ENCODE results near the gene VAT1L. TPM values are rescaled to one million over a fixed set of nuclear protein-coding genes. Genes with fewer than 3 reads are reported as not detected.
"Not testable (repeated sequence)": the region's sequence is repeated elsewhere in the genome, so short reads cannot be mapped to it uniquely, and the experiment has no call there.

The VAT1L gene
- polyA plus RNA-seq, 1 donor = 4.7 TPM

DNA sequence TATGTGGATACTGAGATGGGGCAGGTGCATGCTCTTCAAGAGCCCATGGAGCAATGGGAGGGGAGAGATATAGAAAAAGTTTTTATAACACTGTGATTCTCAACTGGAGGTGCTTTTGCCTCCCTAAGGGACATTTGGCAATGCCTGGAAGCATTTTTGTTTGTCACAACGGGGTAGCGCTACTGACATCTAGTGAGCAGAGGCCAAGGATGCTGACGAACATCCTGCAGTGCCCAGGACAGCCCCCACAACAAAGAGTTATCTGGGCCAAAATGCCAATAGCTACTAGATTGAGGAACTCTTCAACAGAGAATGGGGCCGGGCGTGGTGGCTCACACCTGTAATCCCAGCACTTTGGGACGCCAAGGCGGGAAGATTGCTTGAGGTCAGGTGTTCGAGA lies 166.8 kb downstream of the VAT1L start:
- DNase-seq = no peak

DNA sequence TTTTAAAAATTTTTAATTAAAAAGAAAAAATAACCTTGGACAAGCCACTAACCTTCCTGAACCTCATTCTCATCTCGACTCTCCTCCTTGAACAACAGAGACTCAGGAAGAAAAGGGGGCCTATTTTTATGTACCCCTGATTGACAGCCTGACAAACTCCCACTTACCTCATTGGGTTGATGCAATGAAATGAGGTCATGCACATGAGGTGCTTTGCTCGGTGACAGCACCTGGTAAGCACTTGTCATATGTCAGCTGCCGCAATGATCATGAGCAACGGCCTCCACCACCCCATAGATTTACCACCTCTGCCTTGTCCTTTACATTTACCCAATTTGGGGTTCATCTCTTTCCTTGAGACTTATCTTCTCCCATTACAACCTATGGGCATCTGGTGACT lies 167.9 kb downstream of the VAT1L start:
- no peak for DNase-seq

DNA sequence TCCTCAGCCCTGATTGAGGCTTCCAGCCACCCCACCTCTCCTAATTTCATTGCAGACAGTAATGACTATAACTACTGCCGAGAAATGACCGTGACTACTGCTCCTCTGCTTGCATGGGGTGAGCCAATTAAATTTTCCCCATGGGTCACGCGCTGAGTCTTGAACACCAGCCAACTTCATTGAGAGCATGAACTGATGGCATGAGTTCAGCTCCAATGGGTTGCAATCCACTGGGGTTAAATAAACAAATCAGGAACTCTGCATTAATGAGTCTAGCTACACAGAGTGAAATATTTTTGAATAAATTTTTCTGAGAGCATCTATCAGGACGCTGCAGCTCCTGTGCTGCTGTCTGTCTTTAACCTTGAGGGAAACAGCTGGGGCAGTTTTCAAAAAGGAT lies 172.4 kb downstream of the VAT1L start:
- no peak for DNase-seq

DNA sequence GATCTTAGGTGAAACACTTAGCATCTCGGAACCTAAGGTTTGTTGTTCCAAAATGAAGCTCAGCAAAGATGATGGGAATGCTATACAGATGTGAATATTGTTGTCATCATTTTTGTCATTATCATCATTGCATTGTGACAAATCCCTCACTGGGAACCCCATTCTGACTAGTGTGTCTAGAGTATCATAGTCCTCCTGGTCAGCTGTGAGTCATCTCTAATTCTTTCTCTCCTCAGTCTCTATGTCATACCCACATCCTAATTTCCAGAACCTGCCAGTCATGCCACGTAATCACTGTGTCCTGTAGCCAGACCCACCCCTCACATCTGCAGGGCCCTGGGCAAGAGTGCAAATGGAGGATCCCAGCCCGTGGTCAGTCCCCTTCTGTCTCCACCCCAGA lies 173.4 kb downstream of the VAT1L start:
- no peak for DNase-seq

DNA sequence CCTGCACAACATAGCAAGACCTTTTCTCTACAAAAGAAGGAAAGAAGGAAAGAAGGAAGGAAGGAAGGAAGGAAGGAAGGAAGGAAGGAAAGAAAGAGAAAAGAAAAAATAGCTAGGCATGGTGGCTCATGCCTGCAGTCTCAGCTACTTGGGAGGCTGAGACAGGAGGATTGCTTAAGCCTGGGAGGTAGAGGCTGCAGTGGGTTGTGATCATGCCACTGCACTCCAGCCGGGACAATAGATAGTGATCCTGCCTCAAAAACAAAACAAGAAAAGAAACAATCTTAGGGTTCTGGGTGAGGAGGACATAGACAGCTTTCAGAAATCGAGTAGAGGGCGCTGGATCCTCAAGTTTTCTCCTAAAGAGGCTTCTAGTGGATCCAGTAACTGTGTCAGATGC lies 174.3 kb downstream of the VAT1L start:
- no peak for DNase-seq

DNA sequence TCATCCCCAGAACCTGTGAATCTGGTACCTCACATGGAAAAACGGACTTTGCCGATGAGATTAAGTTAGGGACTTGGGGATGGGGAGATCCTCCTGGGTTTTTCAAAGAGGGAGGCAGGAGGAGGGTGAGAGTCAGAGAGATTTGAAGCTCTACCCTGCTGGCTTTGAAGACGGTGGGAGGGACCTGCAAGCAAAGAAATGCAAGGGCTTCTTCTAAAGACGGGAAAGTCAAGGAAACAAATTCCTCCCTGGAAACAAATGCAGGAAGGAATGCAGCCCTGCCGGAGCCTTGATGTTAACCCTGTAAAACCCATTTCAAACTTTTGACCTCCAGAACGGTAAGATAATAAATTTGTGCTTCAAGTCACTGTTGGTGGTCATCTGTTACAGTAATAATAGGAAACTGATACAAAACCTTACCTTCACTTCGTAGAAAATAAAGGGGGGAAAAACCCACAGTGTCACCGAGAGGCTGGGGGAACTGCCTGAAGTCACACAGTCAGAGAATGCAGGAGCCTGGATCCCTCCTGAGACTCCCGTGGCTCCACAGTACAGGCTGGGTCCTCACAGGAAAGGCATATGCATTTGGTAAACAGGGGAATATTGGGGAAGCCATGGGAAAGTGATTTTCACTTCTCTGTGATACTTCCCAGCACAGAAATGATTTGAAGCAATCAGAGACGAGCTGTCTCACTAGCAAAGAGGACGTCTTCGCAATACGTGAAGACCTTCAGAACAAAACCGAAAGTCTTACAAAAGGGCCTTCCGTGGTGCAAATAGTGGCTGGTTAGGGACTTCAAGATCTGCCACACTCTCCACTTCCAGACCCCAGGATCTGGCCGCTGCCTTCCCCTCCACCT lies 175.1 kb downstream of the VAT1L start:
- no peak for DNase-seq

DNA sequence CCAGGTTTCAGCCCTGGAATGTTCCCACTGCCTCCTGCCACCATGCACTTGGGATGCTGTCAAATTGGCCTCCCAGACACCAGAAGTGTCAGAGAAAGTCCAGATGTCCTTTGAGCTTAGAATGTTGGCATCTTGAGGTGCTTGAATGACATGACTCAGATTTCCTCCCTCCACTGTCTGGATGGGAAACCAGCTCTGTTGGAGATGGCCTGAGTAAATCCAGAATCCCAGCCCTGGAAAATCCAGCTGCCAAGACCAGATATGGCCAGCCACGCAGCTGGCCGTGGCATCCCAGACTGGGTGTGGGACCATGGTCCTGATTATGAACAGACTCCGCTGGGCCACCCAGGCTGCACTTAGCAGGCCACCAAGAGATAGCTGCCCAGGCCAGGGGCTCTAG lies 177.0 kb downstream of the VAT1L start:
- DNase-seq = no peak

DNA sequence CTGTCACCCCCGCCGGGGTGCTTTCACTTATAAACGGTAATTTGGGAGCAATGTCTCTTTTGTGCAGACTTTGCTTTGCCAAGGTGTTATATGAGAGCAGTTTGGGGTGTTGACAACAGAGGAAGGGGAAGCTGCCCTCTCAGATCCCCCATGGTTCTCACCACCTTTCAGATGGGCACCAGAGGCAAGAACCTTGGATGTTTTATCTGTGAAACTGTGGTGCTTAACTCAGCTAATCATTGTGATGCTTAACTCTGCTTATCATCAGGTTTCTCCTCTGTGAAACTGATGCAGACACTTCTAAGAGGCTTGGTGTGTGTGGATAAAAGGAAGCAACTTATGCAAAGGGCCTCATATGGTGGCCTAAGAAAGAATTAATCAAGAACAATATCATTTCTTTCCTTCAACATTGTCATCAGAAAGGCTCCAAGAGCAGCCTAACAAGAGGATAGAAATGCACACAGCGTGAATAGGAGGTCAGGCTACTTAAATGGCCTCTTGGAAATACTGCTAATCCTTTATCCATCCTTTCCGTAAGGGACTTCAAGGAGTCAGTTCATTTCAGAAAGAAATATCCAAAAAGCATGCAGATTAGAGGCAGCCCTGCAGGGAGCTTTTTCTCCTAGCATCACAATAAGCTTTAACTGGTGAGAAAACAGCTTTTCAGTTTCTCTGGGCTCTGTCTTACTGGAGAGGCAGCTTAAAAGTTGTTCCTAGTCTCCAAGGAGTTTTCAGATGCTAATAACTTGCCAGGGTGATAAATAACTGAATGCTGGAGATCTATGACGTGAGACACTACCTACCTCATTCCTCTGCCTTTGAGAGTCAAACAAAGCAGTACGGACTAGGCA lies 178.9 kb downstream of the VAT1L start:
- DNase-seq = no peak

DNA sequence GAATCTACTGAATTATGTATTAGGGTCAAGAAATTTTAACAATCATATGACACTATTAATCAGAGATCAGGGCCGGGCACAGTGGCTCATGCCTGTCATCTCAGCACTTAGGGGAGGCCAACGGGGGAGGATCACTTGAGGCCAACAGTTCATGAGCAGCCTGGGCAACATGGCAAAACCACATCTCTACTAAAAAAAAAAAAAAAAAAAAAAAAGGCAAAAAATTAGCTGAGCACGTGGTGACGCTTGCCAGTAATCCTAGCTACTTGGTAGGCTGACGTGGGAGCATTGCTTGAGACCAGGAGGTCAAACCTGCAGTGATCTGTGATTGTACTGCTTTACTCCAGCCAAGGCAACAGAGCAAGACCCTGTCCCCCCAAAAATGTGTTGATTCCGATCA lies 181.5 kb downstream of the VAT1L start:
- no peak for DNase-seq

DNA sequence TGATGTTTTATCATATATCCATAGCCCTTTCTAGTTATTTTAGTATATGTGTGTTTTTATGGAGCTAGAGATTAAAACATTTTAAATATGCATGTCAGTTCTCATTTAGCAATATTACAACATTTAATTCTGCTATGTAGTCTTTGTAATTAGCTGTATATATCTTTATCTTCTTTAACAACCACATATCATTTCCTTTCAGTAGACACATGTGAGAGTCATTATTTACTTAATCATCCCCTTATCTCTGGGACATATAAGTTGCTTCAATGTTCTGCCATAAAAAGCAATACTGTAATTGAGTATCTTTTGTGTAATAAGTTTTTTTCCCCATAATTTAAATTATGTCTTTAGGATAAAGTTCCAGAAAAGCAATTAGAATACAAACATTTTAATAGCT lies 182.0 kb downstream of the VAT1L start:
- DNase-seq = no peak

DNA sequence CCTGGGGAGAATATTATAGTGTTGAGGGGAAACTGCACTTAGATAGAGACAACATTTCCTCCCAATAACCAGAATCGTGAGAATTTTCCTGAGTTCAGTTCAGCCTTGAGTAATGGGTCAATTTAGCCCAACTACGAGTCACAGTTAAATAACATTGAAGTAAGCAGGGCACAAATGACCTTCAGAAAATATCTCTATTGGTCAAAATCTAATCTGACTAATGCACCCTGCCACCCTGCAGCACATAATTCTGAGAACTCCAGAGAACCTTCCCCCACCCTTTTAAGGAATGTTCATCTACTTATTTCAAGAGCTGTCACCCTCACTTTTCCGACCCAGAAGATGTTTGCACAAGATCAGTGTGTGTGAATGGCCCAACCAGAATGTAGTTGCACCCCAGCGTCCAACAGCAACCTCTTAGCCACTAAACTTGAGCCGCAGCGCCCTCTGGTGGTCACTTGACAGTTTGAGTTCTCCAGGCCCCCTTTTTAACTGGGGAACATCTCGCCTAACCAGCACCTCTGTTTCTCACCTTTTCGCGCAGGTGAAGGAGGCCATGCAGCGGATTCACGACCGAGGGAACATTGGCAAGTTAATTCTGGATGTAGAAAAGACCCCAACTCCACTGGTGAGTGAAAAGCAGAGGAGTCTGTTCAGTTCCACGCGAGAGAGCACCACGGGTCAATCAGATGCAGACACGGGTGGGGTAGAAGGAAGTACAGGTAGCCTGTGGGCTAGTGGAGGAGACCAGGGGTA lies 183.1 kb downstream of the VAT1L start:
- DNase-seq = peak; percentile 67

DNA sequence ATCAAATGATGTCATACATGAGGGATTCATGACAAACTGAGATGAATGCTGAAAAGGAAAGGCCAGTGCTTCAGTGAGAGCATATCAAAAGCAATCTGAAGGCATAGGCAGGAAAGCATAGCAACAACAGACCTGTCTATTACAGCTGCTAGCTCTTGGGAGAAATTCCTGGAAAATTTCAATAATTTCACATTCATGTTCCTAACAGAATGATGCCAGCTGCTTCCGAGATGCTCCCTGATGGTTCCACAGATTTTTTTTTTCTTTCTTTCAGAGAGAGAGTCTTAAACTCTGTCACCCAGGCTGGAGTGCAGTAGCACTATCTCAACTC lies 183.7 kb downstream of the VAT1L start:
- DNase-seq = no peak

DNA sequence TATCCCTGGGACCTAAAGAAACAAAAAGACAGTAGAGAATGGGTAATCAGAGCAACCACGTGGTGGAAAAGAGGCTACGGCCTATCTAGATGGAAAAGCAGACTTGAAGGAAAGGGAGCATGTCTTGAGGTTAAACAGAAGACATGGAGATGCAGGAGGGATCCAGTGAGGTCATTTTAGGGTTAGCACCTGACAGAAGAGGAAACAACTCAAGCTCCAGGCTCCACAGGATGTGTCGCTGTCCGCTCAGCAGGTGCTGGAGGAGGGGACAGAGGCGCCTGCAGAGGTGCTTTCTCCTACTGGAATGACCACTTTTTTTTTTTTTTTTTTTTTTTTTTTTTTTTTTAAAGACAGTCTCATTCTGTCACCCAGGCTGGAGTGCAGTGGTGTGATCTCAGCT lies 186.5 kb downstream of the VAT1L start:
- DNase-seq = peak; percentile 37

DNA sequence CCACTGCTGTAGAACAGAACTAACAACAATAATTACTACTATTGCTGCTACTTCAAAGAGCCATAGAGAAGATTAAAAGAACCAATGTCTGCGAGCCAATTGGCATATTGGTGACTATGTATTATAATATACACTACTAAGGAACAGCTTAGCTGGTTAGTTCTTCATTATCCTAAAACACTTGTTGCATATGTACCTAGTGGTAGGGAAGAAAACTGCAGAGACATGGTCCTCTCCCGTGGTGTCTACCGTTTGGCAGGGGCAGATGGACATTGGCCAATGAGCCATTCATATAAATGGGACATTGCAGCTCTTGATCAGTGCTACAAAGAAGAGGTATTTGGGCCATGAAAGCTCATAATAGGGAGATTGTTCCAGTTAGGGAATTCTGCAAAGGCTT lies 187.6 kb downstream of the VAT1L start:
- no peak for DNase-seq

DNA sequence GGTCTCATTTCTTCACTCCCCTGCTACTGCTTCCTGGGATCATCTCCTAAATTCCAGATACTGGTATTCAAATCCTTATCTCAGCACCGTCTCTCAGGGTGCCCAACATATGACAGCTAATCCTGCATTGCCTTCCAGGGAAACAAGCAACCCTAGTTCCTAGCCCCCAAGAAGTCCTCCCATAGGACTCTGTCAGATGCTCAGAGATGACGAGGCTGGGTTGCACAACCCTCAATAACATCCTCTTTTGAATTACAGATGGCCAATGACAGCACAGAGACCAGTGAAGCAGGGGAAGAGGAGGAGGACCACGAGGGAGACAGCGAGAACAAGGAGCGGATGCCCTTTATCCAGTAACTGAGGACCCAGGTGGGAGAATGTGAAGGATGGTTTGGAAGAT lies 189.0 kb downstream of the VAT1L start:
- DNase-seq = no peak

DNA sequence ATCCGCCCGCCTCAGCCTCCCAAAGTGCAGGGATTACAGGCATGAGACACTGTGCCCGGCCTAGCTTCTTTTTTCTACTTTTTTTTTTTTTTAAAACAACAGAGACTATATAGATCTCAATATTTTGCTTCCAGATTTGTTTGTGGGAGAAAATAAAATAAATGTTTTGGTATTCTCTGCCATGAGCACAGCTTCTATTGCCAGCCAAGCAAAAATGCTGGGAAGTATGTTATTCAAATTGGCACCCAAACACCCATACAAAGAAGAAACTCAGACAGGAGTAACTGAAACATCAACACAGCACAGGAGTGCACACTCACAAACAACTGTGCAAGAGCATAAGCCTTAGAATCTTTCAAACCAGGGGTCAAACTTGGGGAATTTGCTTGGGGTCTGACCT lies 196.7 kb downstream of the VAT1L start:
- DNase-seq = no peak

DNA sequence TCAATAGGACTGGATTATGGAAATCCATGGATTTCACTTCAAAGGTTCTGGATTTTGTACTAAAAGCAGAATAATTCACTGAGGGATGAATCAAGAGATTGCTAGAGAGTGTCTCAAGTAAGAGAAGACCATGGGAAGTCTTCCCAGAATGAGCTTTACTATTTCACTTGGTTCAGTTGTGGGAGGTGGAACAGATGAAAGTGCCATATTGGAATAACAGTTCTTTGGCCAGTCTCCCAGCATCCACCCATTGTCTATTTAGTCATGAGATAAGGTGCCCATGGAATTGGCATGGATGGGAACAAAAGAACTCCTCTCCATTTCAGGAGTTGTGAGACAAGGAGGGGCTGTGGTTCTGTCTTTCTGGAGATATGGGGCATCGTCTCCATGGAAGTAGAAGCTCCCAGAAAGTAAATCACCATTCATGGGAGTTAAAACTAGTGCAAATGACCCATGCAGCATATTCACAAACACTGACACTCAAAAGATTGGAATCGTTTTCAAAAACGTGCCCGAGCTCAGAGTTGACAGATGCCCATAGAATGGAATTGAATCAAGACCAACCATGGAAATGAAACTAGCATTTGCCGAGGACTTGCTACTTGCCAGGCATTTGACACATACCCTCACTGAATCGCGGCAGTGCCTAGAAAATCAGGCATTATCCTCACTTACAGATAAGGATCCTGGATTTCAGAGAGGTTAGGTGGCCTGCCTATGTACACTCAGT lies 197.8 kb downstream of the VAT1L start:
- no peak for DNase-seq

DNA sequence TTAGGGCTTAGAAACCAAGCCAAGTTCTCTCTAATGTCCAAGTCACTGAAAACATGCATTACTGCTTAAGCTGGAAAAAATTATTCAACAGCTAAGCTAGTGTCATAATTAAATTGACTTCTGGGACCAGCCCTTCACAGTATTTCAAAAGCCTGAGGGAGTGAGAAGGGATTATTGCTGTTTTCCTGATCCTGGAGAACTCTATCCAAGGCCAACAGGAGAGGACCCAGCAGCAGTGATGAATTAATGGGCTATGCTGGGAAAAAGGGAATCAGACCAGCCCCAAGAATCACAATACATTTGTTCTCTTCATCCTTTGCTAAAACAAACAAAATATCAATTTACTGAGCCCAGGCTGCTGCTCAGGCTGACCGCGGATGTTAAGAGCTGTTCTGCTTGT lies 199.4 kb downstream of the VAT1L start:
- no peak for DNase-seq

DNA sequence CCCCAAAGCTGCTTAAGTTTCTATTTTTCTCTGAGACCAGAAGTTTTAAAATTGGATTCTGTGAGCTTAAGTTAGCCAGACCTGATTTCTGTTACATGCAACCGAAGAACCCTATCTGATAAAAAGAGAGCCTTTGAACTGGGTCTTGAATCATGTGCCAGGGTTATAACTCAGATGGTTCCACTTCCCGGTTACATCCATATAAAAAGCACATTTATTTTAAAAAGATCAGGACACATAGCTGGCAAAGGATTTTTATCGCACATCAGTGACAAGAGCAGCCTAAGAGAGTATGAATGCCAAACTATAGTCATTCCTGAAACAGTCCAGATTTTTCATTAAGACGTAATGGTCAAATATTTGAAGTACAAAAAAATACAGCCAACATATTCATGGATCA lies 201.5 kb downstream of the VAT1L start:
- no peak for DNase-seq

DNA sequence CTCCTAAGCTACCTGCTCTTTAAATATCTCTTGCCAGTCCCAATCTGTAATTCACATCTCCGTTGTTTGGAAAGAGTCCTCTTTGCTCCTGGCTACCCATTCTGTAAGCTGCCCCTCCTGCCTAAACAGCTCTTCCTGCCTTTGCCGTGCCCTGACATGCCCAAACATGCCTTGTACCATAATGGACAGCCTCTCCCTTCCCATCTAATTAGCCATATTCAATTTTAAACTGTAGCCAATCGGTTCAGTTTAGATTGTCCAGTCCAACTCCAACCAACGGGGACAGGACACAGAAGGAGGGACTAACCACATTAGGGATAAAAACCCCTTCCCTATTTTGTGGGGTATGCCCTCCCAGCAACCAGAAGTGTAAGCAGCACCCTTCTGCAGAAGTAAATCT lies 203.3 kb downstream of the VAT1L start:
- DNase-seq = no peak

DNA sequence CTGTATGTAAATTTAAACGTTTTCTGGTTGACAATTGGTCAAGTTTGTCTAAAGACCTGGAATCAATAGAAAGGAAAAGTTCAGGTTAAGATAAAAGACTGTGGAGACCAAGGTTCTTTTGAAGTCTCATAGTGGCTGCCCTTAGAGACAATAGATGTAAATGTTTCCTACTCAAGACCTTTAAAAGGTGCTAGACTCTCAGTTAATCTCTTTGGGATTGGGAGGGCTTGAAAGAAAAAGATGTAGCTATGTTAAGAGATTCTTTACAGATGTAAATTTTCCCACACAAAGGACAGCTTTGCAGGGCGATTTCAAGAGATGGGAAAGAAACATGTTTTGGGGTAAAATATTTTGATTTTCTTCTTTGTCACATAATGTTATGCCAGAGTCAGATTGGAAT lies 204.0 kb downstream of the VAT1L start:
- DNase-seq = not testable (repeated sequence)
